Astrocyte of the cerebellum (primary cell): Measurements from ENCODE around the gene NPVF.

ENCODE experiments used
- DNase-seq: peaks from one replicate; pipeline ENCODE4 v3.0.0-alpha.2; 2011; ENCODE audit warnings: low read depth
- H3K4me3 ChIP-seq: 2 replicates; pipeline ENCODE4 v1.5.1; 2011; ENCODE audit warnings: mild to moderate bottlenecking, low read depth, low read length, moderate library complexity
- in situ Hi-C: cut with HindIII; loops from 2 replicates; pipeline ENCODE4 v1.10.0; 2017; ENCODE audit warnings: low sequenced_read_pairs
- TF ChIP-seq, protein P1 (sequence below): IDR thresholded peaks from 2 replicates; pipeline ENCODE4 v1.5.1; 2012; ENCODE audit warnings: low read length, low read depth, moderate library complexity, mild to moderate bottlenecking; ENCODE audit errors: missing control alignments

Gene NPVF

DNA sequence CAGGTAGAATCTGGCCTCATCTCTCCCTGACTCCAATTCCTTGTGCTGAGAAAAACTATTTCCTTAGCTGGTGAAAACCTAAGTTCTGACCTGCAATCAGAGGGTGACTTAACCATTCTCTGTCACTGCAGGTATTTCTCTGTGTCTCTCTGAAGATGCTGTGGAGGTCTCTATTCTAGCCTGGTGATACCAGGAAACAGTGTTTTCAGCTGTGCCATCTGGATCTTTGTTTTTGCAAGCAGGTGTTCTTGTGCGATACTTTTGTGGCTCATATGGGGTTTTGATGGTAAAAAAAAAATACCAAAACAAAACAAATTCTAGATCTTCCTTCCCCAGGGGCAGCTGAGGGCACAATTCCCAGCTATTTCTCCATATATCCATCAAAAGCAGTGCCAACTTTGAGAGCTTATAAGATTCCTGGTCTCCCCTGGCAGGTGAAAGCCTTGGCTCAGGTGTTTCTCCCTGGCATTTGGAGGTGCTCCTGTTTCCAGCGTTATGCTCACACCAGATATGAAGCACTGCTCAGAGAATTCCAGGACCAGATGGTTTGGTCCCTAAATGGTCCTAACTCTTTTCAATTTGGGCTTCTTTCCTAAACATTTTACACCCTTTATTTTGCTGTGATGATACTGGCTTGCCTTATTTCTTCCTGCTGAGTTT is 9.9 kb upstream of the NPVF start:
- no peak overlapping the region for H3K4me3 ChIP-seq
- in situ Hi-C loops = no loop called here
- no peak for DNase-seq
- TF ChIP-seq, protein P1, sequence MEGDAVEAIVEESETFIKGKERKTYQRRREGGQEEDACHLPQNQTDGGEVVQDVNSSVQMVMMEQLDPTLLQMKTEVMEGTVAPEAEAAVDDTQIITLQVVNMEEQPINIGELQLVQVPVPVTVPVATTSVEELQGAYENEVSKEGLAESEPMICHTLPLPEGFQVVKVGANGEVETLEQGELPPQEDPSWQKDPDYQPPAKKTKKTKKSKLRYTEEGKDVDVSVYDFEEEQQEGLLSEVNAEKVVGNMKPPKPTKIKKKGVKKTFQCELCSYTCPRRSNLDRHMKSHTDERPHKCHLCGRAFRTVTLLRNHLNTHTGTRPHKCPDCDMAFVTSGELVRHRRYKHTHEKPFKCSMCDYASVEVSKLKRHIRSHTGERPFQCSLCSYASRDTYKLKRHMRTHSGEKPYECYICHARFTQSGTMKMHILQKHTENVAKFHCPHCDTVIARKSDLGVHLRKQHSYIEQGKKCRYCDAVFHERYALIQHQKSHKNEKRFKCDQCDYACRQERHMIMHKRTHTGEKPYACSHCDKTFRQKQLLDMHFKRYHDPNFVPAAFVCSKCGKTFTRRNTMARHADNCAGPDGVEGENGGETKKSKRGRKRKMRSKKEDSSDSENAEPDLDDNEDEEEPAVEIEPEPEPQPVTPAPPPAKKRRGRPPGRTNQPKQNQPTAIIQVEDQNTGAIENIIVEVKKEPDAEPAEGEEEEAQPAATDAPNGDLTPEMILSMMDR = no peak

DNA sequence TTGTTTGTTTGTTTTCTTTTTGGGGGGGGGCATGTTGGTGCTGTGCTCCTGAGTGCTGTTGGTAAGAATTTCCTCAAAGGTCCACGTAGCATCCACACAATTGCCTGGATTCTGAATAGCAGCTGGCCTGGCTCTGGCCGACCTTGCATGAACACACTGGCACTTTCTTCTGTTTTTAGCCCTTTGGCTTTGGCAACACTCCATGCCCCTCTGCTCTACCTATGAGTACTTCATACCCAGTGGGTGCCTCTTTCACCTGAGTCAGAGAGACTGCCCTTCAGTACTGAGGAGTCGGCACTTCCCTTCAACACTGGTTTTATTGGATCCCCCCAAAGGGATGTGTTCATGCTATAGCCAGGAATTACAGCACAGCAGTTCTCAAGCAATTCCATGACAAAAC is 7.2 kb upstream of the NPVF start:
- no peak for DNase-seq
- H3K4me3 ChIP-seq = no peak overlapping the region
- TF ChIP-seq, protein P1 = no peak
- in situ Hi-C loops = no loop called here

DNA sequence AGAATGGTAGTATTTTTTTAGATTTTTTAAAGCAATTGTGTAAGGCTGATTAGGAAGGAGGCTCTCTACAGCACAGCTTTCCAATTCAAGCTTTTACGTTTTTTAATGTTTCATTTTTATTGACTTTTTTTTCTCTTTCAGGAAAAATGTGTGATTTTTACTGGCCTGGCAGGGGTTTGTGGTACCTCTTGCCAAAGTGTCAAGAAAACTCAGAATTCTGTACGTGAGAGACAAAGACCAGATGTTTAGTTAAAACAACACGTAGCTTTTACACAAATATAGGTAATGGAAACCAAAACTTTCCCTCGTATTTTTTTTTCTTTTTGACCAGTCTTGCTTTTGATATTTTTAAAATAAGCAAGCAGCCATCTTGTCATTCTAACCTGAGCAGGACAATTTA is 6.0 kb upstream of the NPVF start:
- TF ChIP-seq, protein P1 = no peak
- no peak for DNase-seq
- in situ Hi-C loops = no loop called here
- no peak overlapping the region for H3K4me3 ChIP-seq

DNA sequence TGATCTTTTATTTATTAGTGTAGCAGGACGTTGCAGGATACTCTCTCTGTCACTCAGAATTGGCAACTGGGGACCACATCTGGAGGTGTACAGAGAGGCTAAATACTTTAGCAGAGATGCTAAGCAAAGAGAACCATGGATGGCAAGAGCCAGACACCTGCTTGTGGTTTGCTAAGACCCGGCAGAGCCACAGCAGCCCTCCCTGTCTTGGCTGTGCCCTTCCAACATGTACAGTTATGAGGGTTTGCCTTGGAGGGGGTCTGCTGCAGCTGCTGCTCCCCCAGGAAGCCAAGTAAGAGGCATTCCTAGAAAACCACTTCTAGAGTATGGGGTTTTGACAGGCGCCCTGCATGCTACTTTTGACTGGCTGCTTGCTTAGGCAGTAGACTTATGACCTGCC is 5.1 kb downstream of the NPVF start:
- DNase-seq = no peak
- no peak overlapping the region for H3K4me3 ChIP-seq
- TF ChIP-seq, protein P1 = no peak
- in situ Hi-C loops = no loop called here

DNA sequence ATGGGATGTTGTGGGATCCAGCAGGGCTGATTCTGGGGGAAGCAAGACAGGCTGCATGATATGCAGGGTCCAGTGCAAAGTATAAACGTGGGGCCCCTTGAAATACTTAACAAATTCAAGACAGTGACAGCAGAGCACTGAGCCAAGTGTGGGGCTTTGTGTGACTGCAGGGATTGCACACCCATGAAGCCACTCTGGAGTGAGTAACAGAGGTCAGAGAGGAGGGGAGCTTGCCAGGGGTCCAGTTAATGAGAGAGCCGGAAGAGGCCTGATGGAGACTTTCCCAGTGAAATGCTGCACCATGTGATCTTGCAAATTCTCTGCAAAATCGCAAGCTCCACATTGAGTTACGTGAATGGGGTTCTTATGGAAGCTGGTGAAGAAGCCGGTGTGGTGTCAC is 5.6 kb downstream of the NPVF start:
- TF ChIP-seq, protein P1 = no peak
- H3K4me3 ChIP-seq = no peak overlapping the region
- no peak for DNase-seq
- in situ Hi-C loops = no loop called here

DNA sequence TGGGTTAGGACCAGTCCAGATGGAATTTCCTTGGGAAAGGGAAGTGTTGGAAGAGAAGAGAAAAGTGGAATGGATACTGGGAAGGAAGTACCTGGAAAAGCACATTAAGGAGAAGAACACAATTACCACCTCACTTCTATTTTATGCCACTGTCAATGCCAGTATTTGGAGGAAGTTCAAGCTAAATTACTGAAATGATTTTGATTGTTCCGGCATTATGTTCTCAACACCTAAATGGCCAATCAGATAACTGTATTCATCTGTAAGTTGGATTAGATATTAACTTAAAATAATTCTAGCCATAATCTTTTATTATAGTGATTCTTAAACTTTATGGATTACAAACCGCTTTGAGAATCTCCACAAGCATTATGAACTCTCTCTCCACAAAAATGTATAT is 7.3 kb downstream of the NPVF start:
- TF ChIP-seq, protein P1 = no peak
- in situ Hi-C loops = no loop called here
- H3K4me3 ChIP-seq = no peak overlapping the region
- DNase-seq = no peak
